B cell (primary cell): ENCODE measurements around the gene YY1.

Experiments used
- CTCF ChIP-seq: fragments of 200-600 bp; IDR thresholded peaks from one replicate; pipeline ENCODE4 v1.8.0; 2022; ENCODE audit warnings: antibody characterized with exemption, mild to moderate bottlenecking
- EZH2 ChIP-seq: IDR thresholded peaks from 2 replicates; pipeline ENCODE4 v1.6.1; 2012; ENCODE audit warnings: borderline replicate concordance, low read depth, mild to moderate bottlenecking, moderate library complexity, low read length; ENCODE audit not compliant: insufficient read depth, poor library complexity, severe bottlenecking

GRCh38 chr14:100330007-100330344 lies 91.0 kb downstream of the YY1 start:
- TF ChIP-seq CTCF (no peak), EZH2 (no peak)
